Stimulated activated CD4-positive, alpha-beta T cell treated with anti-CD3 and anti-CD28 coated beads, Interleukin-1b, Interleukin-23, amount 100 ng/mL, for 24 hours (primary cell): Measurements from ENCODE around the gene RCAN1.

Source experiments
- DNase-seq, 4 experiments: peaks; one replicate each; pipeline ENCODE4 v3.0.0-alpha.2; 2020; ENCODE audit warnings: low read depth in 4 of 4, low spot score in 1 of 4

Gene RCAN1

DNA sequence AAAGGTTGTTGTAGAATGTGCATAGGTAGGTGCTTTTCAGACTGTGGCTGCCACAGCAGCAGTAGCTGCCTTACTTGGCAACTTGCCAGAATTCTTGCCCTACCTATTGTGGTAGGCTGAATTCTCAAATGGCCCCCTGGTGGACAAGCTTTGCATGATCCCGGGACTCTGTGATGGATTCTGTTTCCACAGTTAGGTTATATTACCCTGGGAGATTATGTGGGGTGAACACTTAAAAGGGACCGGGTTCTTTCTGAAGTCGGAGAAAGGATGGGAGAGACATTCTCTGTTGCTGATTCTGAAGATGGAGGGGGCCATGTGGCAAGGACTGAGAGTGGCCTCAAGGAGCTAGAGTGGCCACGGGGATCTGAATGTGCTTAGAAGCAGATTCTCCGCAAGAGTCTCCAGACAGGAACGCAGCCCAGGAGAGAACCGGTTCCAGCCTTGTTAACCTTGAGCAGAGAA is 70.8 kb downstream of the RCAN1 start:
- peak; percentile 11 to 26 (median 22) for DNase-seq

DNA sequence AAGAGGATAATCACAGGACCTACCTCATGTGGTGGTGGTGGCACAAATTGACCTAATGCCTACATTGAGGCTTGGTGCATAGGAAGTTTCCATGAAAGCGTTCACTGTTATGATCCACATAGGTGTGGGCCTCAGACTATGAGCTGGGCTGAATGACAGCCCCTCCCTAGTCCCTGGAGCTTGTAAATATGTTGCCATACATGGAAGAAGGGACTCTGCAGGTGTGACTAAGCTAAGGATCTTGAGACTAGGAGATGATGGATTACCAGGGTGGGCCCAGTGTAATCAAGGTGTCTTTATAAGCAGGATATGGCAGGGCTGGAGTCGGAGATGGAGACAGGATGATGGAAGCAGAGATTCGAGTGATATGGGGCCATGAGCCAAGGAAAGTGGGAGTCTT is 71.9 kb downstream of the RCAN1 start:
- DNase-seq, result no peak

DNA sequence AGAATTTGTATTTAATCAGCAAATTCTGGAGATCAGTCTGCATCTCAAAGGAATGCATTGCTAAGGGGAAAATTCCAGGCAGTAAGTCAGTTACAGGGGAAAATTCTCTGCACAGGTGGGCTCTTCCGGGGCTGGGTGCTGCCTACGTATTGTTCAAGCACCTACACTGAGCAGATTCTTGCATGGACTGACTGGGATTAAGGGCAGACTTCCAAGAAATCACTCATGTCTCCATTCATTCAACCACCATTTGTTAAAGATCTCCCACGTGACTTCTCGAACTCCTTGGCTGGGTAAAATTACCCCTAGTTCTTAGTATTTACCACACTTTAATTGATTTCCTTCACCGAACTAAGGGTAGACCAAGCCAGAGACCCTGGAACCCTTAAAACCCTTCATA is 74.7 kb downstream of the RCAN1 start:
- no peak for DNase-seq

DNA sequence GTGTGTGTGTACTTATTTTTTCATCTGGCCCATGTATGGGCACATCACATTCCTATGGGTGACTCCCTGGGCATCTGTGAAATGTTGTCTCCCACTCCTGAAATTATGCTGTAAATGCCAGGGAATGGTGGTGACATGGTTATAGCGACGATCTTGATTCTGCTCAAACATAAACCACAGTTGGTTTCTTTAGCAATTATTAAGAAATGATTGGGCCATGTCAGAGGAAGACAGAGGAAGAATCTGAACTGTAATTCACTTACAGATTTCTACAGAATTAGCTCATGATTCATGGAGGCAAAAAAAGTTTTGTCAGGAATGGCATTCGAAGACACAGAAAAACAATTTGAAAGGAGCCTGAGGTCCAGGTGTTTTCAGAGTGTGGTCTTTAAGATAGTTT is 77.1 kb downstream of the RCAN1 start:
- no peak for DNase-seq

DNA sequence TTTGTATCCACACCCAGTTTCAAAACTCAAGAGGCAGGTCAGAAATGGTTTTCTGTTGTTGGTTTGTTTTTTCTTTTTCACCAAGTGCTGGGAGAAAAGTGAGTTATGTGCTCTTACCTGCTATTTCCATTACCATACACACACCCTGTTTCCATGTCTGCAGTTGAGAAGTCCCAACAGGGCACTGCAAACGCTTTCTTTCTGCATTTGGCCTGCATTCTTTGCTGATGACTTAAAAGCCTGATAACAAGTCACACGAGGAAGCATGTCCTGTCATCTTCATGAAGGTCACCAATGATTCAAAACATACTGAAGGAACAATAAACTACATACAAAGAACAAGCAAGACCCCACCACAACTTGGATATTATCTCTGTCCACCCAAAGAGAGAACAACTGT is 78.1 kb downstream of the RCAN1 start:
- no peak for DNase-seq

DNA sequence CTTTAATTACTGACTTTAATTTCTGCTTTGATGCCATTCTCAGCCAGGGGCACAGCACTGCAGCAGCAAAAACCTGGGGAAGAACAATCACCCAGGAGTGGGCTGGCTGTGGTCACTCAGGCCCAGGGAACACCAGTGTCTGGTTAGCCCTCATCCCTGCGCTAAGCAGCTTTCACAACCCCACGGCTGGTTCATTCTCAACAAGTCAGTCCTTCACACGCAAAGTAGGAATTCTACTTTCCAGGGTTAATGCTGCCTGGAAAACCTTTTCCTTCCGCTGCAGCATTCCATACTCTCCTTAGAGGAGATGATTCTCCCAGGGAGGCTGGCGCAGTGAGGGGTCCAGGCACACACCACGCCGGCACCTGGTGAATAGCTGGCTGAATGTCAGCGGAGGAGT is 78.6 kb downstream of the RCAN1 start:
- no peak for DNase-seq

- no peak for DNase-seq
These were observed 79.0 kb downstream of the RCAN1 start for GRCh38 chr21:34535886-34536285.

- DNase-seq, result no peak
These were observed 80.4 kb downstream of the RCAN1 start for GRCh38 chr21:34534522-34534921.

DNA sequence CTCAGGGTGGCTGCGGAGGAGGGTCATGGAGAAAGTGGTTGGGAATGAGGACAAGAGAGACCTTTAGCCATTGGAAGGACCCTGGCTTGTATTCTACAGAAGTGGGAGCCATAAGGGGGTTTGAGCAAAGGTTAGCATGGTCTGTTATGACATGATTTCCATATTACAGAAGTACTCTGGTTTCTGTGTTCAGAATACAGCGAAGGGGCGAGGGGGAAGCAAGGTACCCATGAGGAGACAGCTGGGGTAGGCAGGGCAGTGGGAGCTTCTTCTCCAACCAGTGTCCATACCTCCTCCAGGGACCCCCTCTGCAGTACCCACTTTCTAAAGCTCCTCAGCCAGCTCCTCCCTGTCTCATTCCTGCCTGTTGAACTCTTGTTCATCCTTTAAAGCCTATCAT is 81.0 kb downstream of the RCAN1 start:
- DNase-seq, result no peak

DNA sequence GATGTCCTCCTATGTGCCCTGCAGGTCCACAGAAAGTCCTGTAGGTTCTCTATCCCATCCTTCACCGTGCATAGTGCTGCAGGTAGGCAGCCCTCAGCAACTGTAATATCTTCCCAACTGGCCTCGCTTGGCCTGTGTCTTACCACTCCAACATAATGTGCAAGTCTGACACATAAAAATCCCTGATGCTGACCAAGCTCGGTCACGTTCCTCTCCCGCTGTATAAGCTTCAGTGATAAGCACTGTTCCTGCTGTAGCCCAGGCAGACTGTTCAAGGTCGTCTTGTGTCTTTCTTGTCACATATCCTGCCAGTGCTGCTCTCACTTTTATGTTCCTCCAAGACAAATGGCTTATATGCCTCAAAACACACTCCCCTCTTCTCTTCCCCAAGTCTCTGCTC is 83.5 kb downstream of the RCAN1 start:
- DNase-seq, result no peak

DNA sequence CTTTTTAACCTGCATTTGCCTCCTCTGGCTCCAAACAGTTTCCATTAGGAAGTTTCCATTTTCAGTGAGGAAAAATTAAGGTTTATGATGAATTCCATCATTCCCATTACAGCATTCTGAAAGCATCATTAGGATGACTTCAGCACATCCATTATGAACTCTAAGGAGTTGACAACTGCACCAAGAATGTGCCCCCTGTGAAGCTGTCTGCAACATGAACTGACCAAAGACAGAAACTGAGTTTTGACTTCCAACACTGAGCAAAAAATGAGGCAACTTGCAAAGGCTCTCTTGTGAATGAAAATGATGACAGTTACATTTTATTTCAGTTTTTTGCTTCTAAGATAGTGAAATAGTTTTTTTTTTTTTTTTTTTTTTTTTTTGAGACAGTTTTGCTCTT is 84.7 kb downstream of the RCAN1 start:
- no peak for DNase-seq

- DNase-seq, result no peak
These were observed 86.8 kb downstream of the RCAN1 start for GRCh38 chr21:34528131-34528561.

DNA sequence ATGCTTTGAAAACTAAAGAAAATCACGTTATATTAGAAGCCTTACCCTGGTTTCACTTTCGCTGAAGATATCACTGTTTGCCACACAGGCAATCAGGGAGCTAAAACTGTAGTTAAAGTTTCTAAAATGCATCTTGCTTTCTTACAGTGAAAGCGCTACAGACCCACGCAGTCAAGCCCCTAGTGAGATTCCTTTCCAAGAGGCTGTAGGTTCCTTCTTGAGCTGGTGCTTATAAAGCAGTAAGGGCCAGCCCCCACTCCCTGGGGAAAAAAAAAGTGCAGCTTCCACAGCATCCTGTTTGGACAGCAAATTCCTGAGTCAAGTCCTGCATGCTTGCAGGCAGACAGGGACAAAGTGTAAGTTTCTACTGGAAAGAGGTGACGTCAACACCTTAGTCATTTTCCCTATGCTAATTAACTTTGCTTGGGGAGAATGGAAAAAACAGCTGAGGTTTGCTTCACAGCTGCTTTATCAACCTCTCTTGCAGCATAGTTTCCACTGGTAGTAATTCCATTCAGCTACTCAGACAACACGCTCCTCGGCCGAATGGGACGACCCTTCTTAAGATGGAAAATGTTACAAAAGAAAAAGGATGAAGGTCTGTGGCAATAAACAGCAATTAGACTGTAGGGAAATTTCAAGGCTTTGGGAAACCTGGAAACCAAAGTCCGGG is 88.2 kb downstream of the RCAN1 start:
- peak; percentile 6 to 37 (median 18) for DNase-seq

- no peak for DNase-seq
These were observed 88.7 kb downstream of the RCAN1 start for GRCh38 chr21:34526241-34526617.

- DNase-seq, result no peak
These were observed 90.0 kb downstream of the RCAN1 start for GRCh38 chr21:34524646-34525601.

GRCh38 chr21:34523019-34523555 is 91.8 kb downstream of the RCAN1 start:
- no peak for DNase-seq

DNA sequence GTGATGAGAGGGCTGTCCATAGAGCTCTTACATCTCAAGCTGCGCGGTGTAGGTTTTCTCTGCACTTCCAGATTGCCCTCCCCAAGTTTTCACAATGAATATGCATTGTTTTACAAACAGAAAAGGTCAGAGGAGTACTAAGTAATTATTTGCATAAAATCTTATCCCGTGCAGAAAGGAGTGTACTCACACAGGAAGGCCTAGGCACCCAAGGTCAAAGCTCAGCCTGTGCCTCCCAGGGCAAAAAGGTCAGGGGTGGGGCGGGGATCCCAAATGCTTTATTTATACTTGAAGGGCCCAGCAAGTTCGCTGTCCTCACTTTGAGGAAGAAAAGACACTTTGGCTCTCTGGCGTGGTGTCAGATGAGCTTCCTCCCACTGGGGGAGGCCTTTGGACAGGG is 92.6 kb downstream of the RCAN1 start:
- DNase-seq, result no peak

GRCh38 chr21:34521561-34521960 is 93.4 kb downstream of the RCAN1 start:
- no peak for DNase-seq

DNA sequence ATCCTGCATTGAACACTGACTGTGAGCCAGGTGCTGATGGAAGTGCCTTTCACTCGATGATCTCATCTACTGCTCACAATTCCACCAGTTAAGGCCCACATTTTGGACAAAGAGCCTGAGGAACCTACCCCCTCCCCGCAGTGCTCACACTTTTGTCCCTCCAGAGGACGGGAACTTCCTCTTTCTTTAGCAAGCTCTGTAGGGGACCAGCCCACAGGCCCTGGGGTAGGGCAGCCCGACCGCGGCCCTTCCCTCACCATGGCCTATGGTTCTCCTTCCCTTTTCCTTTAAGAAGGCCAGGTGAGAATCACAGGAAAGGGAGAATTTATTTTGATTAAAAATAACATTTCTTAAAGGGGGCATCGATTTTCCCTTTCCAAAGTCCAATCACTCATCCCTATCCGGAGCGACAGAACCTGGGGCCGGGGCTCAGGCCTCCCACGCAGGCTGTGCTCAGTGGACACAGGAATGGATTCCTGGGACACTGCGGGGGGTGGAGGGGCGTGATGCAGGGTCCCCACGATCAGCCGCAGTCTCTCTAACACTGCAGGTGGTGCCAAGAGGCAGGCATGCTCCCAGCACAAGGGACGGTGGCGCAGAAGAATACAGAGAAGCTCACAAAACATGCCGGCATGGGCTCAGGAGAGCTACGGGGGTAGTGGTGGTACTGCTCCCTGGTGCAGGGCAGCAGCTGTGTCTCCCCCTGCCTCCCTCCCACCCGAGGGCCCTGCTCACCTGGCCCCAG is 94.0 kb downstream of the RCAN1 start:
- DNase-seq, result no peak

GRCh38 chr21:34520281-34520680 is 94.6 kb downstream of the RCAN1 start:
- no peak for DNase-seq

DNA sequence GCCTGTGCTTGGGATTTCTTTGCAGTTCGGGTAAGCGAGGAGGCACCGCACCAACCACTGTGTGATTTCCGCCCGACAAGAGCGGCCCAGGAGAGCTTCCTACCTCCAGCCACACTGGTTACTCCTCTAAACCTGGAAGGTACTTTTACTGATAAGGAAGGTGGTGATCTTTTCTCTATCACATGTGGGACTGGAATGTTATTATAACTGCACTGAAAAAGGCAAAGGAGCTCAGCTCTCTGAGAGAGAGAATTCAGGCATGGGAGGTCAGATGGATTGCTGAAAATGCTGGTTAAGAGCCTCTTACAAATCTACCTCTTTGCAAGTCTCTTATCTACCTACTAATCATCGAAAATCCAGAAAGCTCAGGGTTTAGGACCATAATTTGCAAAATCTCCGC is 95.2 kb downstream of the RCAN1 start:
- DNase-seq, result no peak
